Activated CD4-positive, alpha-beta T cell treated with anti-CD3 and anti-CD28 coated beads for 36 hours (primary cell): ENCODE results near the gene SPOUT1. TPM values are rescaled to one million over a fixed set of nuclear protein-coding genes. Genes with fewer than 3 reads are reported as not detected.
"Not testable (repeated sequence)": the region's sequence is repeated elsewhere in the genome, so short reads cannot be mapped to it uniquely, and the experiment has no call there.

Experiments used
- ATAC-seq: fragments of 200-7000 bp; cut with Tn5 transposase; one replicate; pipeline ENCODE4 v1.10.0; 2021; ENCODE audit warnings: mild to moderate bottlenecking, moderate library complexity
- CTCF ChIA-PET: fragments of 350-600 bp; sonication (Branson Sonifier 250); formaldehyde crosslinking; loops from one replicate; lab custom pipeline; 2021; ENCODE audit warnings: antibody characterized with exemption; lab: Charles Lee
- POLR2A ChIA-PET: fragments of 350-600 bp; sonication (Branson Sonifier 250); formaldehyde crosslinking; loops from one replicate; lab custom pipeline; 2021; ENCODE audit warnings: antibody characterized with exemption, inconsistent platforms; lab: Charles Lee
- DNase-seq: peaks from one replicate; pipeline ENCODE4 v3.0.0-alpha.2; 2020
- H3K27ac Mint-ChIP-seq: one replicate; pipeline ENCODE4 v1.8.0; 2021; ENCODE audit warnings: mixed read lengths
- H3K27me3 Mint-ChIP-seq: one replicate; pipeline ENCODE4 v1.8.0; 2021; ENCODE audit warnings: mixed read lengths
- H3K36me3 Mint-ChIP-seq: one replicate; pipeline ENCODE4 v1.8.0; 2021; ENCODE audit warnings: low read depth, mixed read lengths
- H3K4me1 Mint-ChIP-seq: one replicate; pipeline ENCODE4 v1.8.0; 2021; ENCODE audit warnings: mixed read lengths
- H3K4me3 Mint-ChIP-seq: one replicate; pipeline ENCODE4 v1.8.0; 2021; ENCODE audit warnings: mild to moderate bottlenecking, moderate library complexity, mixed read lengths
- H3K9me3 Mint-ChIP-seq: one replicate; pipeline ENCODE4 v1.8.0; 2021; ENCODE audit warnings: low read depth, mixed read lengths
- intact Hi-C, 2 experiments: fragments of 100-400 bp; cut with DNase I in 1 of 2; cut with micrococcal nuclease in 1 of 2; formaldehyde crosslinking; loops; one replicate each; pipeline versions ENCODE4 v1.14.2 to v1.15.1; 2022 to 2024; cut with DNase I, micrococcal nuclease
- total RNA-seq, 2 experiments: library from RNA; stranded (reverse); gene quantifications; one replicate each; pipeline ENCODE4 v1.2.3, GENCODE V29; 2021

SPOUT1 gene, protein sequence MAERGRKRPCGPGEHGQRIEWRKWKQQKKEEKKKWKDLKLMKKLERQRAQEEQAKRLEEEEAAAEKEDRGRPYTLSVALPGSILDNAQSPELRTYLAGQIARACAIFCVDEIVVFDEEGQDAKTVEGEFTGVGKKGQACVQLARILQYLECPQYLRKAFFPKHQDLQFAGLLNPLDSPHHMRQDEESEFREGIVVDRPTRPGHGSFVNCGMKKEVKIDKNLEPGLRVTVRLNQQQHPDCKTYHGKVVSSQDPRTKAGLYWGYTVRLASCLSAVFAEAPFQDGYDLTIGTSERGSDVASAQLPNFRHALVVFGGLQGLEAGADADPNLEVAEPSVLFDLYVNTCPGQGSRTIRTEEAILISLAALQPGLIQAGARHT
- 10 to 100 TPM; 87.9 to 92.9 TPM for total RNA-seq

DNA sequence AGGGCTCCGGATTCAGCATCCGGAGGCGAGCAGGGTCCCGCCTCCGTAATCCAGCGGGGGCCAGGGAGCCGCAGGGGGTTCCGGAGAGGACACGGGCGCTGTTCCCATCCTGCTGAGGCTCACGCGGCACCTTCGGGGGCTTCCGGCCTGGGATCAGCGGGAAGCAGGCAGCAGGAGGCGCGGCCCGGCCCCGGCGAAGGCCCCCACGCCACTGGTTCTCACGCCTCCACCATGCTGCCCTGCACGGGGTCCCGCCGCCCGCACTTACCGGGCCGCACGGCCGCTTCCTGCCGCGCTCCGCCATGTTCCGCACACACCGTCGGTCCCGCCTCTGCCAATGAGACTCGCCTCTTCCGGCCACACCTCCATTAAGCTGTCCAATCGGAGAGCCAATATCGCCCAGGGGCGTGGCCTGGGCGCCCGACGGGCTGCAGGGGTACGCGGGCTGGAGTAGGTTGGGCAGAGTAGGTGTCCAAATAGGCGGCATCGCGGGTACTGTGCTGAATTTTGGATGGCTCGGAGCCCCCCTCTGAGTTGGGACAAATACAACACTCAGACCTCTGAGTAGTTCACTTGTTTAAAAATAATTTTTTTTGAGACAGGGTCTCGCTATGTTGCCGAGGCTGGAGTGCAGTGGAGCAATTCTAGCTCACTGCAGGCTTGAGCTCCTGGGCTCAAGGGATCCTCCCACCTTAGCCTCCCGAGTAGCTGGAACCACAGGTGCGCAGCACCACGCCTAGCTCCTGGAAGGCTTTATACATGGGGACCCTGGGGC, at the start of gene SPOUT1:
Gene SPOUT1, minus strand, starts transcription at position 318 of the 775 bp plus-strand sequence. Its CDS starts 14 bp downstream, at position 304.
- H3K4me1 Mint-ChIP-seq = peaks cover 23% of the 10 kb centered on the region
- POLR2A ChIA-PET = interaction anchor here (0.6 to 1.8 kb wide), 9 partner anchors 8 to 370 kb away, joined by 3 to 7 read pairs (median 3); partner anchors contain the start of gene ENDOG
- H3K27me3 Mint-ChIP-seq = no peaks in the 10 kb centered on the region
- ATAC-seq (peak; percentile 98), DNase-seq (peak; percentile 96)
- peaks cover 27% of the 10 kb centered on the region for H3K36me3 Mint-ChIP-seq
- H3K9me3 Mint-ChIP-seq = no peaks in the 10 kb centered on the region
- CTCF ChIA-PET = interaction anchor here (0.6 to 1.4 kb wide), 8 partner anchors 10 to 99 kb away, joined by 3 to 8 read pairs (median 4); partner anchors contain the start of gene ENDOG
- H3K27ac Mint-ChIP-seq = peak within 1 kb of the TSS; percentile 88
- H3K4me3 Mint-ChIP-seq = peak within 1 kb of the TSS; percentile 91
- intact Hi-C loops = loop anchor here (1.0 kb wide), 12 partner anchors 11 to 373 kb away; partner anchors contain the start of genes ENDOG (in 2 of the 2), DOLK (in 1 of the 2), DYNC2I2 (in 1 of the 2) and GLE1 (in 1 of the 2)

DNA sequence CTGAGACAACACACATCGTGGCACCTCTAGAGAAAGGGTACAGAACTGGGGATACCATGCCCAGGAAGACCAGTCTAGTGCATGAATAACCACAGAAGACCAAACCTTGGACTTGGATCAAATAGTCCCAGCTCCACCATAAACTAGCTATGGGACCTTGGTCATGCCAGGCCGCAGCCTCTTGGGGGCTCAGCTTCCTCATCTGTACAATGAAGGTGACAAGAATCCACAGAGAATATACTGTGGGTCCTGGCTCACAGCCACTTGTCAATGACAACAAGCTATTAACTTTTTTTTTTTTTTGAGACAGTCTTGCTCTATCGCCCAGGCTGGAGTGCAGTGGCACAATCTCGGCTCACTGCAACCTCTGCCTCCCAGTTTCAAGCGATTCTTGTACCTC, 48.3 kb upstream of the SPOUT1 start:
- ChIA-PET POLR2A (interaction anchor here (0.5 to 0.6 kb wide), 3 partner anchors 11 to 74 kb away, joined by 3 to 6 read pairs (median 3); no protein-coding TSS in a partner anchor), CTCF (interaction anchor here (0.7 to 5.7 kb wide), 7 partner anchors 15 to 67 kb away, joined by 3 to 29 read pairs (median 4); no protein-coding TSS in a partner anchor)
- H3K36me3 Mint-ChIP-seq = peaks cover 2% of the 10 kb centered on the region
- intact Hi-C loops = no loop called here
- no peak overlapping the region for H3K4me3 Mint-ChIP-seq
- ATAC-seq (no peak), DNase-seq (no peak)
- H3K27me3 Mint-ChIP-seq = no peaks in the 10 kb centered on the region
- H3K4me1 Mint-ChIP-seq = peaks cover 27% of the 10 kb centered on the region
- H3K9me3 Mint-ChIP-seq = no peaks in the 10 kb centered on the region
- H3K27ac Mint-ChIP-seq = no peak overlapping the region

DNA sequence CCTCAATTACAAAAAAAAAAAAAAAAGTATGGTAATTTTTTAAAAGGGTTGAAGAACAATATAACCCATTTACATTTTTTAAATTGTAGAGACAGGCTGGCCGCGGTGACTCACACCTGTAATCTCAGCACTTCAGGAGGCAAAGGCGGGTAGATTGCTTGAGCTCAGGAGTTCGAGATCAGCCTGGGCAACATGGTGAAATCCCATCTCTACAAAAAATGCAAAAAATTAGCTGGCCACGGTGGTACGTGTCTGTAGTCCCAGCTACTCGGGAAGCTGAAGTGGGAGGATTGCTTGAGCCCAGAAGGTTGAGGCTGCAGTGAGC, 41.3 kb upstream of the SPOUT1 start:
- ChIA-PET POLR2A (interaction anchor here (0.6 to 0.7 kb wide), 2 partner anchors 321 to 827 kb away, joined by 3 to 6 read pairs; no protein-coding TSS in a partner anchor), CTCF (interaction anchor here (0.7 to 1.5 kb wide), 2 partner anchors 57 to 528 kb away, joined by 3 to 6 read pairs; no protein-coding TSS in a partner anchor)
- ATAC-seq, DNase-seq, H3K4me1 Mint-ChIP-seq, H3K27me3 Mint-ChIP-seq, H3K27ac Mint-ChIP-seq, H3K36me3 Mint-ChIP-seq, H3K4me3 Mint-ChIP-seq, intact Hi-C loops, H3K9me3 Mint-ChIP-seq: not testable (repeated sequence)

DNA sequence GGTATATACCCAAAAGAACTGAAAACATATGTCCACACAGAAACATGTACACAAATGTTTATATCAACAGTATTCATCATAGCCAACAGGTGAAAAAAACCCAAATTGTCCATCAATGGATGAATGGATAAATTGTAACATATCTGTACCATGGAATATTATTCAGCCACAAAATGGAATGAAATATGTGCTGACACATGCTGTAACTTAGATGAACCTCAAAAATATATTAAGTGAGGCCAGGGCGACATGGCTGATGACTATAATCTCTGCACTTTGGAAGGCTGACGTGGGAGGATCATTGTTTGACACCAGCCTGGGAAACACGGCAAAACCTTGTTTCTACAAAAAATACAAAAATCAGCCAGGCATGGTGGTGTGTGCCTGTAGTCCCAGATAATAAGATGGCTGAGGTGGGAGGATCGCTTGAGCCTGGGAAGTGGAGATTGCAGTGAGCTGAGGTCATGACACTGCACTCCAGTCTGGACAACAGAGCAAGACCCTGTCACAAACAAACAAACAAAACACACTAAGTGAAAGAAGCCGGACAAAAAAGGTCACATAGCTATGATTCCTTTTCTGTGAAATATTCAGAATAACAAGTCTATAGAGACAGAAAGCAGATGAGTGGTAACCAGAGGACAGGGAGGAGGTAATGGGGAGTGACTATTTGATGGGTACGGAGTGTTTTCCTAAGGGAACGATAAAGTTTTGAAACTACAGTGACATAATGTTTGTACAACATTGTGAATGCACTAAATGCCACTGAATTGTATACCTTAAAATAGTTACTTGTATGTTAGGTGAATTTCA, 40.7 kb upstream of the SPOUT1 start:
- Mint-ChIP-seq H3K36me3 (peaks cover 9% of the 10 kb centered on the region), H3K27me3 (no peaks in the 10 kb centered on the region), H3K9me3 (no peaks in the 10 kb centered on the region), H3K4me1 (peaks cover 10% of the 10 kb centered on the region), H3K4me3 (no peak overlapping the region), H3K27ac (no peak overlapping the region)
- intact Hi-C loops = no loop called here
- POLR2A ChIA-PET = interaction anchor here (0.7 kb wide), 1 partner anchor 827 kb away, joined by 6 read pairs; no protein-coding TSS in a partner anchor
- DNase-seq = no peak
- ATAC-seq = no peak
- CTCF ChIA-PET = interaction anchor here (0.7 to 1.5 kb wide), 2 partner anchors 58 to 528 kb away, joined by 3 to 6 read pairs; no protein-coding TSS in a partner anchor

DNA sequence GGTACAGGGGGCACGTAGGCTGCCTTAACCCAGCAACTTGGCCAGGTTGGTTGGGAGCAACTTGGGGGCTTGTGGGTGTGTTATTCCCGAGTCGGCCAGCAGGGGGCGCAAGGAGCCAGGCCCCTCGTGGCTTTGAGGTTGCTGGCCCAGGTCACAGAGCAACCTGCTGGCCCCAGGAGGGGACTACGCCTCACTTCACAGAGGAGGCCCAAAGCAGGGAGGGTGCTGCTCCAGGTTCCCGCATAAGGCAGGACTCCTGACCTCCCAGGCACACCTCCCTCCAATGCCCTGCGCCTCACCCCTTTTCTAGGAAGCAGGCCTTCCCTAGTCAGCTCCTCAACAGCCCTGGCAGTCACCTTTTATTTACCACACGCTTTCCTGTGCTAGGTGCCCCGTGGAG, 34.1 kb upstream of the SPOUT1 start:
- ChIA-PET POLR2A (no interaction called here), CTCF (interaction anchor here (0.6 to 5.6 kb wide), 9 partner anchors 12 to 749 kb away, joined by 3 to 86 read pairs (median 5); partner anchors contain the start of genes ENDOG, KYAT1 and LRRC8A)
- DNase-seq (peak; percentile 93), ATAC-seq (peak; percentile 98)
- Mint-ChIP-seq H3K27me3 (no peaks in the 10 kb centered on the region), H3K4me3 (no peak overlapping the region), H3K4me1 (peaks cover 5% of the 10 kb centered on the region), H3K9me3 (no peaks in the 10 kb centered on the region), H3K36me3 (no peaks in the 10 kb centered on the region), H3K27ac (no peak overlapping the region)
- intact Hi-C loops = loop anchor here (1.0 to 2.0 kb wide), 3 partner anchors 17 to 65 kb away; partner anchors contain the start of genes KYAT1 (in 1 of the 2) and LRRC8A (in 1 of the 2)

DNA sequence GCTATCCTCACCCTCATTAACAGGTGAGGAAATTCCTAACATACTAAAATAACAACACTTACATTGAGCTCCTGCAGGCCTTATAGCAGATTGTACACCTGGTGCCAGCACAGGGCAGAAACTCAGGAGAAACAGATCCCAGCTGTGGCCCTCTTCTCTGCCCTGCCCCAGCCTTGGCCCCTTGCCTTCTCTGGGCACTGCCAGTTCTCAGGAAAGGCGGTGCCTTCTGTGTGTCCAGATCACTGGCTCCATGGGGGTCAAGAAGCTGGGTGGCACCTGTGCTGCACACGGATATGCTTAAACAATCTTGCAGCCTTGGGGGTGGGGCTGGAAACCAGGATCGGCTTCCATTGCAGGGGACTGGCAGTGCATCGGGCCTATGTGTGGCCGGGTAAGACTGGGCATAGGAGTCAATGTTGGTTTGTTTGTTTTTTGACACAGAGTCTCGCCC, 32.8 kb upstream of the SPOUT1 start:
- intact Hi-C loops = loop anchor here in 1 of 2 experiments (2.0 kb wide), 1 partner anchor 18 kb away; the partner anchor contains the start of gene KYAT1
- ChIA-PET CTCF (interaction anchor here (0.6 to 5.6 kb wide), 10 partner anchors 10 to 170 kb away, joined by 3 to 86 read pairs (median 4); partner anchors contain the start of genes ENDOG, KYAT1 and LRRC8A), POLR2A (no interaction called here)
- Mint-ChIP-seq H3K27me3 (no peaks in the 10 kb centered on the region), H3K9me3 (no peaks in the 10 kb centered on the region), H3K4me1 (peaks cover 5% of the 10 kb centered on the region), H3K36me3 (no peaks in the 10 kb centered on the region), H3K4me3 (no peak overlapping the region), H3K27ac (no peak overlapping the region)
- DNase-seq (no peak), ATAC-seq (no peak)

DNA sequence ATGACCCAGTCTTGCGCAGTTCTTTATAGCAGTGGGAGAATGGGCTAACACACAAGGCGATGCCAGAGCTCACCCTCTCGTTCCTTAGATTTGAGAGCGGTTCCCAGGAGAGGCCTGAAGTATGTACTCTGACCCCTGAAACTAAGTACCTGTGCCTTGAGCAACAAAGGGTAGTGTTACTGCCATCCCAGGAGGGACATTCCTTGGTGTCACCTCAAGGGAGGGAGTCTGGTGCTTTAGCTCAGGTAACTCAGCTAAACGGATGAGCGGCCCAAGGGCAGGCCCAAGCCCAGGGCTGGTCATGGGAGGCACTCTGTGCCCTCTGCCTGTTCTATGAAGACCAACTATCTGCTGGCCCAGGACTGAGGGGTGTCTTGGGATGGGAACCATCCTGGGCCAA, 31.9 kb upstream of the SPOUT1 start:
- Mint-ChIP-seq H3K27ac (no peak overlapping the region), H3K4me1 (peaks cover 5% of the 10 kb centered on the region), H3K36me3 (no peaks in the 10 kb centered on the region), H3K27me3 (no peaks in the 10 kb centered on the region), H3K4me3 (no peak overlapping the region), H3K9me3 (no peaks in the 10 kb centered on the region)
- no peak for ATAC-seq
- CTCF ChIA-PET = interaction anchor here (0.7 to 5.6 kb wide), 8 partner anchors 10 to 207 kb away, joined by 3 to 86 read pairs (median 4); partner anchors contain the start of genes ENDOG, KYAT1, LRRC8A and PKN3
- intact Hi-C loops = no loop called here
- POLR2A ChIA-PET = no interaction called here
- no peak for DNase-seq

DNA sequence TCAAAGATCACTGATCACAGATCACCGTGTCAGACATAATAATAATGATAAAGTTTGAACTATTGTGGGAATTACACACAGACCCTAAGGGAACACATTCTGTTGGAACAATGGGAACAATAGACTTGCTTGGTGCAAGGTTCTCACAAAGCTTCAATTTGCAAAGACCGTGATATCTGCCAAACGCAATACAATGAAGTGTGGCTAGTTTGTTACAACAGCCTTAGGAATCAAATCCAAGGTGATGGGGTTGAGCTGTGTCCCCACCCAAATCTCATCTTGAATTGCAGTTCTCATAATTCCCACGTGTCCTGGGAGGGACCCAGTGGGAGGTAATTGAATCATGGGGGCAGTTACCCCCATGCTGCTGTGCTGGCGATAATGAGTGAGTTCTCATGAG, 31.3 kb upstream of the SPOUT1 start:
- no peaks in the 10 kb centered on the region for H3K27me3 Mint-ChIP-seq
- no peak overlapping the region for H3K4me3 Mint-ChIP-seq
- POLR2A ChIA-PET = interaction anchor here (0.7 kb wide), 1 partner anchor 43 kb away, joined by 7 read pairs; the partner anchor contains the start of gene ENDOG
- ATAC-seq = no peak
- CTCF ChIA-PET = interaction anchor here (0.7 to 5.6 kb wide), 5 partner anchors 18 to 207 kb away, joined by 3 to 86 read pairs (median 6); partner anchors contain the start of genes KYAT1, LRRC8A and PKN3
- no peaks in the 10 kb centered on the region for H3K36me3 Mint-ChIP-seq
- H3K27ac Mint-ChIP-seq = no peak overlapping the region
- peaks cover 5% of the 10 kb centered on the region for H3K4me1 Mint-ChIP-seq
- no peak for DNase-seq
- intact Hi-C loops = no loop called here
- H3K9me3 Mint-ChIP-seq = no peaks in the 10 kb centered on the region

DNA sequence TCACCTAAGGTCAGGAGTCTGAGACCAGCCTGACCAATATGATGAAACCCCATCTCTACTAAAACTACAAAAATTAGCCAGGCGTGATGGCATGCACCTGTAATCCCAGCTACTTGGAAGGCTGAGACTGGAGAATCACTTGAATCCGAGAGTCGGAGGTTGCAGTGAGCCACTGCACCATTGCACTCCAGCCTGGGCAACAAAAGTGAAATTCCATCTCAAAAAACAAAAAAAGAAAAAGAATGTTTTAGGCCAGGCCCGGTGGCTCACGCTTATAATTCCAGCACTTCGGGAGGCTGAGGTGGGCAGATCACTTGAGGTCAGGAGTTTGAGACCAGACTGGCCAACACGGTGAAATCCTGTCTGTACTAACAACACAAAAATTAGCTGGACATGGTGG, 28.9 kb upstream of the SPOUT1 start:
- H3K4me3 Mint-ChIP-seq, ATAC-seq, H3K9me3 Mint-ChIP-seq, DNase-seq, POLR2A ChIA-PET, H3K36me3 Mint-ChIP-seq, H3K4me1 Mint-ChIP-seq, H3K27me3 Mint-ChIP-seq, intact Hi-C loops, H3K27ac Mint-ChIP-seq: not testable (repeated sequence)
- CTCF ChIA-PET = interaction anchor here (0.9 kb wide), 1 partner anchor 71 kb away, joined by 3 read pairs; no protein-coding TSS in a partner anchor

DNA sequence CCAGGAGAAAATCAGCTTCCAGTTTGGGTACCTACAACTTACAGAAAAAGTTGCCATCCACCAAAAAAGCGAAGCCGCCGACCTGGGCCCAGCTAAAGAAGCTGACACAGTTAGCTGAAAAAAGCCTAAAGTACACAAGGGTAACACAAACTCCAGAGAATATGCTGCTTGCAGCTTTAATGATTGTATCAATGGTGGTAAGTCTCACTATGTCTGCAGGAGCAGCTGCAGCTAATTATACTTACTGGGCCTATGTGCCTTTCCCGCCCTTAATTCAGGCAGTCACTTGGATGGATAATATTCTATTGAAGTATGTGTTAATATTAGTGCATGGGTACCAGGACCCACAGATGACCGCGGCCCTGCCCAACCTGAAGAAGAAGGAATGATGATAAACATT, 24.9 kb upstream of the SPOUT1 start:
- POLR2A ChIA-PET, intact Hi-C loops, H3K27ac Mint-ChIP-seq, H3K4me1 Mint-ChIP-seq, H3K4me3 Mint-ChIP-seq, H3K27me3 Mint-ChIP-seq, DNase-seq, ATAC-seq: not testable (repeated sequence)
- CTCF ChIA-PET = interaction anchor here (1.1 to 1.6 kb wide), 2 partner anchors 11 to 77 kb away, joined by 4 to 5 read pairs; no protein-coding TSS in a partner anchor
- peaks cover 14% of the 10 kb centered on the region for H3K9me3 Mint-ChIP-seq
- peaks cover 22% of the 10 kb centered on the region for H3K36me3 Mint-ChIP-seq
